ENCODE results near the gene RNF138.
A peak's percentile ranks its signal among the peaks of the same experiment; 100 is the strongest.

Gene RNF138

DNA sequence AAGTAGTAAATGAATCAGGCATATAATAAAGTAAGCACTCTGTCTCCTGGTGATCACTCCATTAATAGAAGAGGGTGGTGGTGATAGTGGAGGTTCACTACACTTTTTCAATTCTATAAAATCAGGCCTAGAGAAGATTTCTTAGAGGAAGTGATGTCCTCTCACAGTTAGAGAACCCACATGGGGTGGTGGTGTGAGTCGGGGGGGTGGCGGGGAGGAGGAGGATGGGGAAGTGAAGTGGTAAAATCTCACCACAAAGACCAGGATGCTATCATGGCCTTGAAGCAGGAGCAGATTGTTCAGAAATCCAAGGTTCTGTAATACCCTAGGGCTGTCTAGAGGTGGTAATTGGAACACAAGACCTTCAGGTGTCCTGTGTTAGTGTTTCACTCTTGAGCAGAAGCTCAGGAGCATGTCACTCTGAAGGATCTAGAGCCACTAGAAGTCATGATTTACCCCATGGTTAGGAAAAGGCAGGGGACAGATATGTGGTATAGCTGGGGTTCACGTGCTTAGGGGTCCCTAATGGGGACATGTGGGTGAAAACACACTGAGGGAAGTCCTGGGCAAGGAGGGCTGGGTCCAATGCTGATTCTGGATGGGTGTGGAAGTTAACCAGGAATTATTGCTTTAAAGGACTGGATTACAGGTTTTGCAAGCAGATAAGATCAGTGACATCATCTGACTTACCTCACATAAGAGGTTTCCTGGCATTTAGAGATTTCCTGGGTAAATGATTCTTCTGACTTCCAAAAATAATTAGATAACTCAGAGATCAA is 42.1 kb upstream of the RNF138 start:
- Histone ChIP-seq H4K20me1 (ENCODE audit: insufficient read depth, low read length, poor library complexity, severe bottlenecking) (peaks cover 4% of the 10 kb centered on the region), H3K9me3 (ENCODE audit: insufficient read depth, low read depth, low read length) (no peaks in the 10 kb centered on the region), H3K36me3 (ENCODE audit: insufficient read depth, low read length) (peaks cover 22% of the 10 kb centered on the region; the same call in 1 of the 2 replicates), H3K27me3 (ENCODE audit: insufficient read depth, low read length, poor library complexity, severe bottlenecking) (no peaks in the 10 kb centered on the region), H3K79me2 (ENCODE audit: insufficient read depth, low read length) (peaks cover 5% of the 10 kb centered on the region; the same call in 1 of the 2 replicates), H2AFZ (ENCODE audit: low read length) (no peak overlapping the region), H3K9ac (ENCODE audit: low read depth, low read length, poor library complexity, severe bottlenecking) (peak overlapping the region; percentile 46), H3K4me1 (ENCODE audit: insufficient read depth, low read length, poor library complexity, severe bottlenecking) (peaks cover 28% of the 10 kb centered on the region), H3K4me3 (ENCODE audit: low read length, poor library complexity, severe bottlenecking) (peak overlapping the region; percentile 55), H3F3A (ENCODE audit: low read depth) (peaks cover 6% of the 10 kb centered on the region; the same call in 1 of the 2 replicates), H3K9me2 (replicated peaks; ENCODE audit: low read depth, low read length) (no peaks in the 10 kb centered on the region), H3K4me2 (ENCODE audit: low read depth, low read length, poor library complexity, severe bottlenecking) (peak overlapping the region; percentile 81)
- TF ChIP-seq, protein P1, sequence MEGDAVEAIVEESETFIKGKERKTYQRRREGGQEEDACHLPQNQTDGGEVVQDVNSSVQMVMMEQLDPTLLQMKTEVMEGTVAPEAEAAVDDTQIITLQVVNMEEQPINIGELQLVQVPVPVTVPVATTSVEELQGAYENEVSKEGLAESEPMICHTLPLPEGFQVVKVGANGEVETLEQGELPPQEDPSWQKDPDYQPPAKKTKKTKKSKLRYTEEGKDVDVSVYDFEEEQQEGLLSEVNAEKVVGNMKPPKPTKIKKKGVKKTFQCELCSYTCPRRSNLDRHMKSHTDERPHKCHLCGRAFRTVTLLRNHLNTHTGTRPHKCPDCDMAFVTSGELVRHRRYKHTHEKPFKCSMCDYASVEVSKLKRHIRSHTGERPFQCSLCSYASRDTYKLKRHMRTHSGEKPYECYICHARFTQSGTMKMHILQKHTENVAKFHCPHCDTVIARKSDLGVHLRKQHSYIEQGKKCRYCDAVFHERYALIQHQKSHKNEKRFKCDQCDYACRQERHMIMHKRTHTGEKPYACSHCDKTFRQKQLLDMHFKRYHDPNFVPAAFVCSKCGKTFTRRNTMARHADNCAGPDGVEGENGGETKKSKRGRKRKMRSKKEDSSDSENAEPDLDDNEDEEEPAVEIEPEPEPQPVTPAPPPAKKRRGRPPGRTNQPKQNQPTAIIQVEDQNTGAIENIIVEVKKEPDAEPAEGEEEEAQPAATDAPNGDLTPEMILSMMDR (conservative IDR thresholded peaks at IDR 0.05; ENCODE audit: low read length): no peak
- TF ChIP-seq EZH2phosphoT487 (IDR thresholded peaks at IDR 0.05; ENCODE audit: borderline replicate concordance): no peak

DNA sequence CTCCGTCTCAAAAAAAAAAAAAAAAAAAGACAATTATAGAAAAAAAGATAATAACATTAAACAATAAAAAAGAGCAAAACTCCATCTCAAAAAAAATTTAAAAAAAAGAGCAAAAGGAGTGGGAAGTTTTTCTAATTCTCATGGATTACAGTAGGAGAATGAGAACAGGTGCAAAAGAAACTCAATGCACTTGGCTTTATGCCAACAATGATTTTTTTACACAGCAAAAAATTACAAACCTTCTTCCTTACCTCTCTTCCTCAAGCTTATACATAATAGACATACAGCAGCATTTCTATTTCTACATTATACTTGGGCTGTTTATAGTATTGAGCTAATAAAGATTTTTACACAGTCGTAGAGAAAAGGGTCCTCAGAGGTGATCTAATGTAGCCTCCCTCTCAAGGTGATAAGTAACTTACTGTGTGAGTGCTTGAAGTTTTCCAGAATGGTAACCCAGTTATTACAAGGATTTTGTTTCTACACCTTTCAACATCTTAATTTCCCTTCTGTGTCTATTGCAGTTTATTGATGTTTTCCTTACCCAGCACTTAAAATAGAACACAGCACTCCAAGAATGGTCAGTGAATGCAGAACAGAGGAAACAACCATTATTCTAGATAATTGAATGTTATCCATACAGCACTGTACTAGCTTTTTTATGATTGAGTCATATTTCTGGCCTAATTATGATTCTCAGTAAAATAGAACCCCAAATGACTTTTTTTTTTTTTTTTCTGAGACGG is 34.9 kb upstream of the RNF138 start:
- H4K20me1 ChIP-seq (ENCODE audit: insufficient read depth, low read length, poor library complexity, severe bottlenecking): no peaks in the 10 kb centered on the region
- TF ChIP-seq, protein P1 (conservative IDR thresholded peaks at IDR 0.05; ENCODE audit: low read length): no peak
- TF ChIP-seq EZH2phosphoT487 (IDR thresholded peaks at IDR 0.05; ENCODE audit: borderline replicate concordance): no peak
- H3K9ac ChIP-seq (ENCODE audit: low read depth, low read length, poor library complexity, severe bottlenecking): no peak overlapping the region
- H3K9me3 ChIP-seq (ENCODE audit: insufficient read depth, low read depth, low read length): no peaks in the 10 kb centered on the region
- peaks cover 12% of the 10 kb centered on the region; the same call in 1 of the 2 replicates for H3F3A ChIP-seq (ENCODE audit: low read depth)
- peak overlapping the region; percentile 46 for H3K4me2 ChIP-seq (ENCODE audit: low read depth, low read length, poor library complexity, severe bottlenecking)
- H3K4me1 ChIP-seq (ENCODE audit: insufficient read depth, low read length, poor library complexity, severe bottlenecking): peaks cover 46% of the 10 kb centered on the region
- H2AFZ ChIP-seq (ENCODE audit: low read length): no peak overlapping the region
- H3K36me3 ChIP-seq (ENCODE audit: insufficient read depth, low read length): peaks cover 9% of the 10 kb centered on the region; the same call in 1 of the 2 replicates
- H3K9me2 ChIP-seq (replicated peaks; ENCODE audit: low read depth, low read length): no peaks in the 10 kb centered on the region
- no peaks in the 10 kb centered on the region for H3K27me3 ChIP-seq (ENCODE audit: insufficient read depth, low read length, poor library complexity, severe bottlenecking)
- H3K79me2 ChIP-seq (ENCODE audit: insufficient read depth, low read length): peaks cover 14% of the 10 kb centered on the region
- H3K4me3 ChIP-seq (ENCODE audit: low read length, poor library complexity, severe bottlenecking): peak overlapping the region; percentile 8

GRCh38 chr18:32057624-32058165 is 34.0 kb upstream of the RNF138 start:
- H3K4me3 ChIP-seq (ENCODE audit: low read length, poor library complexity, severe bottlenecking): peak overlapping the region; percentile 40
- H3K4me1 ChIP-seq (ENCODE audit: insufficient read depth, low read length, poor library complexity, severe bottlenecking): peaks cover 46% of the 10 kb centered on the region
- peak overlapping the region; percentile 46 for H3K4me2 ChIP-seq (ENCODE audit: low read depth, low read length, poor library complexity, severe bottlenecking)
- H3K9me2 ChIP-seq (replicated peaks; ENCODE audit: low read depth, low read length): no peaks in the 10 kb centered on the region
- no peak overlapping the region for H2AFZ ChIP-seq (ENCODE audit: low read length)
- H3K27me3 ChIP-seq (ENCODE audit: insufficient read depth, low read length, poor library complexity, severe bottlenecking): no peaks in the 10 kb centered on the region
- H4K20me1 ChIP-seq (ENCODE audit: insufficient read depth, low read length, poor library complexity, severe bottlenecking): no peaks in the 10 kb centered on the region
- peaks cover 18% of the 10 kb centered on the region for H3K79me2 ChIP-seq (ENCODE audit: insufficient read depth, low read length)
- H3K9me3 ChIP-seq (ENCODE audit: insufficient read depth, low read depth, low read length): no peaks in the 10 kb centered on the region
- TF ChIP-seq, protein P1 (conservative IDR thresholded peaks at IDR 0.05; ENCODE audit: low read length): no peak
- no peak for TF ChIP-seq EZH2phosphoT487 (IDR thresholded peaks at IDR 0.05; ENCODE audit: borderline replicate concordance)
- H3K9ac ChIP-seq (ENCODE audit: low read depth, low read length, poor library complexity, severe bottlenecking): no peak overlapping the region
- H3F3A ChIP-seq (ENCODE audit: low read depth): peaks cover 12% of the 10 kb centered on the region; the same call in 1 of the 2 replicates
- peaks cover 13% of the 10 kb centered on the region; the same call in 1 of the 2 replicates for H3K36me3 ChIP-seq (ENCODE audit: insufficient read depth, low read length)
